ENCODE results near the gene AP3D1. TPM values are rescaled to one million over a fixed set of nuclear protein-coding genes. Genes with fewer than 3 reads are reported as not detected.
"Not testable (repeated sequence)": the region's sequence is repeated elsewhere in the genome, so short reads cannot be mapped to it uniquely, and the experiment has no call there.

Gene AP3D1
- polyA plus RNA-seq, 4 donors, result 96.5 to 124 (median 111) TPM

DNA sequence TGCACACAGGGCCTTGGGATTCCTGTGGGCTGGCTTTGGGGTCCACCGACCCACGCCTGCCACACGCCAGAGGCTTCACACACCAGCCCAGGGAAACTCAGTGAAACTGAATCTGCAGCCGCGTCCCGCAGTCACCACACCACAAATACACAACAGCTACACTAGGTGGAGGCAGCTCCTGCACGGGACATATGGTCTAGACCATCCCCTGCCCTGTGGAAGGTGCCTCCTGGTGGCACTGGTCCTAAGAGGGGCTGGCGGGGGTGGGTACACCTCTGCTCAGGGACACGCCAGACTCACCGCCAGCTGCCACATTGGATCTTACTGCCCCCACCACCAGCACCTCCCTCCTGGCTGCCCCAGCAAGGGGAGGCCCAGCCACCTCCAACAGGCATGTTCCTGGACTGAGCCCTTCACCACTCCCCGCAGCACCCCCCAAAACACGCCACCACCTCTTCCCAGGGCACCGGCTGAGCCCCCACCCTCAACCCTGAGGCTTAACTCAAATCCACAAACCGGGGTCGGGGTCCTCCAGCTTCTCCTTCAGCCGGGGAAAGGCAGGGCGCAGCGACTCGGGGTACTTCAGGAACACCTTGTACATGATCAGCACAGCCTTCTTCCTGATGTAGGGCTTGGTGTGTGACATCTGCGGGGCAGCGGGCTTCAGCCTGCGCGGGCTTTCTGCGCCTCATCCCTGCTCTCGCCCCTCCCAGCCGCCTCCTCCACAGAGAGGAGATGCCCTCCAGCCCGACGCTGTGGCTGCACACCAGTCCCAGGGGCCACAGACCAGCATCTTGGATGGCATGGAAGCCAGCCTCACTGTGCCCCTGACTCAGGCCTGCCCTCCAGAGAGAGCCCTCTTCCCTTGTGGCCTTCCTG is 21.2 kb downstream of the AP3D1 start:
- DNase-seq (ENCODE audit: low read depth in 4 of 4, low spot score in 3 of 4), result no peak

DNA sequence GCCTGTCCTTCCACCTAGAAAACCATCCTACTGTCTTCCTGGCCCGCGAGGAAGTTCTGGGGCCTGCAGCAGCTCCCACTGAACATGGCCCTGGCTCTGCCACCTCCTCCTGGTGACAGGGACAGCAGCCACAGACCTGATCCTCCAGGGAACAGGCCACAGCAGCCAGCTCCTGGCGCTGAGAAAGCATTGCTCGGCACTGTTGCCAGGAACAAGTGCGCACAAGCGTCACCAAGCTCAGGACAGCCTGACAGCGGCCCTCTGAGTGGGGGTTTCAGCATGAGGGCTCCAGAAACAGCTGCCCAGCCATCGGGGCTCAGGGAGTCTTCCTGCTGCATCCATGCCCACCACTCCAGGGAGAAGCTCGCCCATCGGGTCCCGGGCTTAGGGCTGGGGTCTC is 21.9 kb downstream of the AP3D1 start:
- no peak for DNase-seq (ENCODE audit: low read depth in 4 of 4, low spot score in 3 of 4)

DNA sequence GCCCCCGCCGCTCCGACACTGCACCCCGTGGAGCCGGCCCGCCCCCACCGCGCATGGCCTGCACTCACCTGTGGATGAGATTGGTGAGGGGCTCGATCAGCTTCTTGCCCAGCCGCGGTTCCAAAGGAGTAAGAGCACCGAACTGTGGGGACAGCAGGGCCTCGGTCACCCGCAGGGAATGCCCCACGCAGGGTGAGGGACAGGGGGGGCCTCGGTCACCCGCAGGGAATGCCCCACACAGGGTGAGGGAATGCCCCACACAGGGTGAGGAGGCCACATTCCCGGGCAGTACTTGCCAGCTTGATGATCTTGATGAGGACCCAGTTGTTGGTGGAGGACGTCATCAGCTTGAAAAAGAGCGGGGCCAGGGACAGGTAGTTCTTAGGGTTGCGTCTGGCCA is 22.3 kb downstream of the AP3D1 start:
- DNase-seq (ENCODE audit: low read depth in 4 of 4, low spot score in 3 of 4), result no peak

DNA sequence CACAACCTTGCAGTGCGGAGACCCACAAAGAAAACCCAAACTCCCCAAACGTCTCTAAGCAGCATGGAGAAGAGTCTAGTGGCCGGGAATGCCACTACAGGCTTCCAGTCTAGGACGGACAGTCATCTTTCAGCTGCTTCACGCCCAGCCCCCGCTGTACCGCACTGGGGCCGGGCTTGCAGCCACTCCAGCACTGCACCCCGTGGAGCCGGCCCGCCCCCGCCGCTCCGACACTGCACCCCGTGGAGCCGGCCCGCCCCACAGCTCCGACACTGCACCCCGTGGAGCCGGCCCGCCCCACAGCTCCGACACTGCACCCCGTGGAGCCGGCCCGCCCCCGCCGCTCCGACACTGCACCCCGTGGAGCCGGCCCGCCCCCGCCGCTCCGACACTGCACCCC is 23.1 kb downstream of the AP3D1 start:
- not testable (repeated sequence) for DNase-seq (ENCODE audit: low read depth in 4 of 4, low spot score in 3 of 4)

DNA sequence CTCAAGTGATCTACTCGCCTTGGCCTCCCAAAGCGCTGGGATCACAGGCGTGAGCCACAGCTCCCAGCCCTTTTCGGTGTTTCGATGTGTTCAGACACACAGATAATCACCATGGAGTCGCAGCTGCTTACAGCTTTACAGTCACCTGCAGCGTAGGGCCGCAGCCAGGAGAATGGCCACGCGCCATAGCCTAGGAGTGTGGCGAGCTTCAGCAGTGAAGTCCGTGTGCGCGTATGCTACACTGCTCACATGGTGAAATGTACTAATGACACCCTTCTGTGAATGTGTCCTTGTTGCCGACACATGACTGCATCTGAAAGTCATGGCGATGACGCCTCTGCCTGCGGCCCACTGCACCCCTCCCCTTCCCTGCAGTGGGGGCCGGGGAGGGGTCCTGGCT is 23.6 kb downstream of the AP3D1 start:
- no peak for DNase-seq (ENCODE audit: low read depth in 4 of 4, low spot score in 3 of 4)

DNA sequence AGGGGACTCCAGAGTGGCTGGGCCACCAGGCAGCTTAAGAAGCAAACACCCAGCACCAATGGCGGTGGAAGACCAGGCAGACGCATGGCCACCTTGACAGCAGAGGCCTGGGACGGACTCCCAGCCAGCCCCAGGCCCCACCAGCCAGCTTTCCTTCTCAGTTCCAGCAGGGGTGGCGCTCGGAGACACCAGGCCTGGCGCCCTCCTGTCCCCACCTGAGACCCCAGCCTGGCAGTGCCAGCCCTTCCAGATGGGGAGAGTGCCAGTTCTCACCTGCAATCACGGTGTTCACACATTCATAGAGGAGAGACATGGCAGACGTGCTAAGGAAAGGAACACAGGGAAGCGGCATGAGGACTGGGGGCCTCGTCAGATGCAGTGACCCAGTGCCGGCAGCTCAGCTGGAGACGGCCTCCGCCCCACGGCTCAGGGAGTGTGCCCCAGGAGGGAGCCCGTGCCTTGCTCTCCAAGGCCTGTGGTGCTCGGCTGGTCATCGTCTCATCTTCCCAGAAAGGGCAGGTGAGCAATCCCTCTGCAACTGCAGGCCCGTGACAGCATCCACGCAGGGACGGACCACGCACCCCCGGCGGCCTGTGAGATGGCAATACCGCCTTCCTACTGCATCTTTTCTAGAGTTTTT is 24.4 kb downstream of the AP3D1 start:
- DNase-seq (ENCODE audit: low read depth in 4 of 4, low spot score in 3 of 4), result no peak

DNA sequence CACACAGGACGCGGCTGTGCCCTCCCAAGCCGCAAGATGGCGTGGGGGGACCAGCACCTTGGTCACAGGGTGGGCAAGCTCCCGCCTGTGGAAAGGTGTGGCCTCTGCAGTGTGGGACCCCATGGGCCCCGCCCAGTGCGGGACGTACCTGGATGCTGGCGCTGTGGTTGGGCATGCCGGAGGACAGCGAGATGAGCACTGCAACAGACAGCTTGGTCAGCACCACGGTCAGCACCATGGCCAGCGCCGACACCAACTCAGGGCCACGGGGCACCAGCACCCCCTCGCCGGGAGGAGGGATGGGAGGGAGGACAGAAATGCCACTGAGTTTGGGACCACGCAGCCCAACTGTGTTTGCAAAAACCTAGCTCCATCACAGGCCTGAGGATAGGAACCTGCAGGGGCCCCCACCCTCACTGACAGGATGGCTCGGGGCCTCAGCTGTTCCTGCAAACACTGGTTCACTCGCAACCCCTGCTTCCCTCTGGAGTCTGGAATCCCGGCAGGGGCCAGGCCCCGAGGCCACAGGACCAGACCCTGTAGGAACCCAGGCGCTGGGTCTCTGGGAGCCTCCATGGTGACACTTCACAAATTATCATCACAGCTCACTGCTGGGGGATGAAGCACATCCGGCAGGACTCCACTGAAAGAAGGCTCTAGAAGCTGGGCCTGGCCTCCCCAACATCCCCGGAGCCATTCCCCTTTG is 27.5 kb downstream of the AP3D1 start:
- DNase-seq (ENCODE audit: low read depth in 4 of 4, low spot score in 3 of 4), result no peak

DNA sequence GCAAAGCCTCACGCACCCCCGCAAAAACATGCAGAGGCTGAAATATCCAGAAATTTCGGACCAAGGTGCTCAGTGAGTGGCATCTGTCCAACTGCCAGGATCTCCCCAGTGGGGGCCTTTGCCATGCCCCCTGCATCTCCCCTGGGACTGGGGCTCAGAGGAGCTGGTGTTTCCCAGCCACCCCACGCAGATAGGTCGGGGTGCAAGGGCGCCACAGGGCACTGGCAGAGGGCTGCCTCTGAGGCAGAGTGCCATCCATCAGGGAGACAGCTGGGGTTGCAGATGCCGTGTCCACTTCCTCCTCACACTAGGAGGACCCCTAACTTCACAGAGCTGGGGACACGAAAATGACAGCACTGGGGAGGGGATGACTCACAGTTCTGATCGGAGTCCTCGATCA is 28.4 kb downstream of the AP3D1 start:
- no peak for DNase-seq (ENCODE audit: low read depth in 4 of 4, low spot score in 3 of 4)

DNA sequence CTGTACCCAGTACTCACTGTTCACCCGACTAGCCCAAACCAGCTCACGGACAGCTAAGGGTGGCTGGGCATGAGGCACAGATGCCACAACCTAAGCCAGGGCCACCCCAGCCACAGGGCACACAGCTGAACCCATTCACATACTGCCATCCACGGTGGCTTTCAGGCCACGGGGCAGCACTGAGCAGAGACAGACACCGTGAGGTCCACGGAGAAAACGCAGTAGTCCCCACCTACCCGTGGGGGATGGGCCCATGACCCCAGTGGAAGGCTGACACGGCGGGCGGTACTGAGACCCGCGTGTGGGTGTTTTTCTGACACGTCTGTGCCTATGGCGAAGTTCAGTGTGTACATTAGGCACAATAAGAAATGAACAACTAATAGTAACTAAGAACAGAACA is 29.1 kb downstream of the AP3D1 start:
- no peak for DNase-seq (ENCODE audit: low read depth in 4 of 4, low spot score in 3 of 4)

DNA sequence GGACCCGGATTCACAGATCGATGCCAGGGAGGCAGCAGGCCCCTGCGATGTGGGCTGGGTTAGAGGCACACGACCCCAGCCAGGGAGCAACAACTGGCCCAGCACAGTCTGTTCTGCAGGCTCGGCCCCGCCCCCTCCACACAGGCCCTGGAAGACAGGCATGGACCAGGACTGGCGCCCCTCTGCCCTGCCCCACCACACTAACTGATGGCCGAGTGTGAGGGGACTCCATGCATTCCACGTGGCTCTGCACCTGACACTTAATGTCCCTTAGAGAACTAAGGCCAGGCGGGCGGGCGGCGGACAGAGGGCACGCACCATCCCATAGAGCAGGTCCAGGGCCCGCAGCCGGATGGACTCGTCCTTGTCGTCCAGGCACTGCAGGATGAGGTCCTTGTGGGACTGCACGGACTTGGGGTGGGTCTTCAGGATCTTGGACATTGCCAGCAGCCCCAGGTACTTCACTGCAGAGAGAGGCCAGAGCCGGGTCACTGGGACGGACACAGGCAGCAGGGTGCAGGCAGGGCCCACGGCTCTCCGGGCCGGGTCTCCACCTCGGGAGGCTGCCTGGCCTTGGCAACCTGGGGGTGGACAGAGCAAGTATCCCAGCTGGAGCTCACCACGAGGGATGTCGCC is 29.8 kb downstream of the AP3D1 start:
- DNase-seq (ENCODE audit: low read depth in 4 of 4, low spot score in 3 of 4), result no peak

DNA sequence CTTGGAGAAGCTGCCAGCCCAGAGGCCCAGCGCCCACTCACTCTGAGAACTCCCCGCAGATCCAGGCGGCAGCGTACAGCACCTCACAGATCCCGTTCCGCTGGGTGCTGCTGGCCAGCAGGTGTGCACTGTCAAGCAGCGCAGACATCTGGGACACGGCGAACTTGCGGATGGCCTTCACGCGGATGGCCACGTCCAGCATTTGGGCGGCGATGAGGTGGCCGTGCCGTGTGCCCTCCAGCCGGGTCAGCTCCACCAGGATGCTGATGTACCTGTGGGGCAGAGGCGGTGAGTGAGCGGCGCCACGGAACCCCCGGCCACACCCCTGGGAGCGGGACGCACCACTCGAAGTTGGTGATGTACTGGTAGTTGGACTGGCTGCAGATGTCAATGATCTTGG is 30.5 kb downstream of the AP3D1 start:
- DNase-seq (ENCODE audit: low read depth in 4 of 4, low spot score in 3 of 4), result no peak

DNA sequence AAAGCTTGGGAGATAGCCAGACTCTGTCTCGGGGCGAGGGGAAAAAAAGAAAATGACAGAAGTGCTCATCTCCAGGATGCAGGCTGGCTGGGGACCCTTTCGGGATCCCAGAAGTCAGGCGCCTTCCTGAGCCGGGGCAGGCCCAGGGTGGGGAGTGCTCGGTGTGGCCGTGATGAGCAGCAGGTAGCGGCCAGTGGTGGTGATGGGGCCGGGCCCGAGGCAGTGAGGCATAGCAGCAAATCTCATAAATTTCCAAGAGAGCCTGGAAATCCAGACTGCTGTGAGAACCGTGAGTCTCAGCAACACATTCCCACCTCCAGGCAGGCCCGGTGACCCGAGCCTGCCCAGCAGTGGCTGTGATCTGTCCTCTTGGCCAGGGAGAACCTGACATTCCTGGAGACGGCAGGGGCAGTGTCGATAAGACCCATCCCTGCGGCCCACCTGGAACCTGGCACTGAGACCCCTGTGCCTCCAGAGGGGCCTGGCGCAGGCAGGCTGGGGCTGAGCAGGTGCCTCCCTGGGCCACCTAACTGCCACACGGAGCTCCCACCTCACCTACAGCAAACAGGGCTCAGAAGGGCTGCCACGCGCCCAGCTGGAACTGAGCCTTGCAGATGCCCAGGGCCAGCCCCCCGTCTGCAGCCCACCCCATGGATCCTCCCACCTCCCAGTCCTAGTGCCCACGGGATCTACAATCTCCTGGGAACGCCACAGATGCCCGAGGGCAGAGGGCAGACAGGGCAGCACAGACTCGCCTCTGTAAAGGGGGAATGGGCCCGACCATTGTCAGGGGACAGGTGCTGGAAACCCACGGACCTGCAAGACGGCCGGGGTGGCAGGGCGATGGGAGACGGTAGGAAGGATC is 31.2 kb downstream of the AP3D1 start:
- no peak for DNase-seq (ENCODE audit: low read depth in 4 of 4, low spot score in 3 of 4)

DNA sequence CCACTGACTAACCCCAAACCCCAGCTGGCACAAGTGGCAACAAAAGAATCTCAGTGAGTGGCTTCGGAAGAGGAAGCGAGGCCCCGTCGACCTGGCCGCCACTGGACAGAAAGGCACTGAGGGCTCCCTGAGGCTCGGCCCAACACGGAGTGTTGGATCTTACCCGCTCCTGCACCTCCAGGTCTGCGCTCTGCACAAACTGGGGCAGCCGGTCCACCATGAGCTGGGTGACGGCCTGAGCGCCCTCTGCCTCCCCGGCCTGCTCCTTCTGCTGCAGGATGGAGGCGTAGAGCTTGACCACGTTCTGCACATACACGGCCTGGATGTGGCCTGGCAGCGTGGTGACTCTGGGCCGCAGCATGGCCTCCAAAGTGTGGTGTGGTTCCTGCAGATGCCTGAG is 32.9 kb downstream of the AP3D1 start:
- DNase-seq (ENCODE audit: low read depth in 4 of 4, low spot score in 3 of 4), result no peak

DNA sequence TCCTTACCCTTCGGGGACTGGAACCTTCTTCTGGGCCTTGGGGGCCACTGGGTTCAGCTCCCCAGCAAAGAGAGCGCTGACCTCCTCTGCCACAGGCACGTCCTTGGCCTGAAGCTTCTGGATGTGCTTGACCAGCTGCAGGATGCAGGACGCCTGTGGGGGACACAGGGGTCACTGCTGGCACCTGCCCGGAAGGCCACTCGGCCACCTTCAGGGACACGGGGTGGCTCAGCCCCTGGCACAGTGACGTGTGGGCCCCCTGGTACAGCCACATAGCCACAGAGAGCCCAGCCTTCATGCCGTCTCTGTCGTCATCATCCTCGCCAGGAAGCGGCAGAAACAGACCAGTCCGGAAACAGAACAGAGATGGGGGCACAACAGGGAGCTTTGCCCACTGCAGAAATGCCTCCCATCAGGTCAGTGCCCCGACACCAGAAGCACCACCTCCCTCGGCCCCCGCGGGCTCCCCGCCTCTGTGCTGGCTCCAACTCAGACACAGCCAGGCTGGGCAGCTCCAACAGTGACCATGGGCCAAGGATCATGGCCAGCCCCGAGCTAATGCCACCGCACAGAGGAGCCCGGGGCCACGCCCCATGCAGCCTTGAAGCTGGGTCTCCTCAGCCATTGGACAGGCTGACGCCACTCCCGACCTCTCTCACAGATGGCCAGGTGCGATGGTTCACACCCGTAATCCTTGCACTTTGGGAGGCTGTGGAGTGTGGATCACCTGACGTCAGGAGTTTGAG is 34.0 kb downstream of the AP3D1 start:
- no peak for DNase-seq (ENCODE audit: low read depth in 4 of 4, low spot score in 3 of 4)

DNA sequence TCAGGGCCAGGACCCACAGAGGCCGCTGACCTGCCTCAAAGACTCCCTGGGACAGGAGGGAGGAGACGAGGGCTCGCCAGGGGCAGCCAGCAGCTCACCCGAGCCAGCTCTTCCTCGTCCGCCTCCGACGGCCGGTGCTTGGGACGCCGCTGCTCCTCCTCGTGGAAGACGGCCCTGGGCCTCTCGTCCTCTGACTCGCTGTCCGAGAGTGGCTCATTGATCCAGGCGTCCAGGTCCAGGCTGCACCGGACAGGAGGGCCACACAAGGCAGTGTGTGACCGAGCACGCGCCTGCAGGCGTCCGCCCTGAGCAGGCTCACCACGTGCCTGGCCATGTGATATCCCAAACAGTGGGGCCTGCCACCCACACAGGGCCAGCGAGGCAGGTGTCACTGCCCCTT is 34.9 kb downstream of the AP3D1 start:
- no peak for DNase-seq (ENCODE audit: low read depth in 4 of 4, low spot score in 3 of 4)

DNA sequence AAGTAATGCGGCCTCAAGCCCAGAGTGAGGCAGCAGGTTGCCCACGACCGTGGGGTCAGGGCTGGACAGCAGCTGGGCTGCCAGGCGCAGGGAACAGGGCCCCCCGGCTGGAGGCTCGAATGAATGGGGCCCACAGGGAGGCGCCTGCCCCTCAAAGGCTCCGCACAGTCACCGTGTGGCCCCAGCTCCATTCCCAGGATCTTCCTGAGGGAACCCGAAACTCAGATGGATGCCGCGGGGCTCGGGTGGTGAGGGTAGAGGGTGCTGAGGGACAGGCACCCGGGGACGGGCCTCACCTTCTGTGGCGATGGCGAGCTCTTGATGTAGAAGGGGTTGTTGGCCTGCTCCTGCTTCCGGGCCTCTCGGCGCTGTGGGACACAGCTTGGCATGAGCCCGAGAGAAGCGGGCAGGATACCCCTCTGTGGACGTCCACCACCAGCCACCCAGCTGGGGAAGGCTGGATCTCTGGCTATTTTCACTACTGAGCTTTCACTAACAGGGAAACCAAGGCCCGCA is 35.4 kb downstream of the AP3D1 start:
- no peak for DNase-seq (ENCODE audit: low read depth in 4 of 4, low spot score in 3 of 4)

DNA sequence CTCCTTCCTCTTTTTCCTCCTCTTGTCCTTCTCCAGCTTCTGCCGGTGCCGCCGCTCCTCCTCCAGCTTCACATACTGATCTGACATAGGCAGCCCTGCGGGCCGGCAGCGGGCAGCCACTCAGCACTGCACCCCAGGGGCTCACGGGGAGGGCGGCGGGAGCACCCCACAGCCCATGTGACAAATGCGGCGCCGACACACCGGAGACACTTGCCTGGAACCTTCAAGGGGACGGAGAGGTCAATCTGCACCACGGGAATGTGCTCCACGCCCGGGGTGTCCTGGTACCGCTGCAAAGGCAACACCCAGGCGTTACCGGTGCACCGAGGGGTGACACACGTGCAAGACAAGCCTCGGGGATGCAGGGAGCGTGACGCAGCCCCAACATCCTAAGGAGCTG is 36.0 kb downstream of the AP3D1 start:
- no peak for DNase-seq (ENCODE audit: low read depth in 4 of 4, low spot score in 3 of 4)

DNA sequence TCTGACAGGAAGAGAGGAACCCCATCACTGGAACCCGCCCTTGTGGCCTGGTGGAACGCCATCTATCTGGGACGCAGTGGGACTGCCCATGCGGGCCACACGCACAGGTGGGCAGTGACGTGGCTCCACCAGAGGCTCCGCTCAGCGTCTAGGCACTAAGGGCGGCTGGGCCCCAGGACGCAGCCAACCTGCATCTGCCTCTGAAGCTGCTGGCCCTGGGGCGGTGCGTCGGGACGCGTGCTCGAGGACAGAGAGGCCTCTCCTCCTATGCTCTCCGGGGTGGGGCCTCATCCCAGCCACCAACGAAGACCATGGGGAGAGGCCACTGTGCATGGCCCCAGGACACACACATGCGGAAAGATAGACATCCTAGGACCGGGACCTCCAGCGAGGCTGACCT is 36.5 kb downstream of the AP3D1 start:
- DNase-seq (ENCODE audit: low read depth in 4 of 4, low spot score in 3 of 4), result no peak

DNA sequence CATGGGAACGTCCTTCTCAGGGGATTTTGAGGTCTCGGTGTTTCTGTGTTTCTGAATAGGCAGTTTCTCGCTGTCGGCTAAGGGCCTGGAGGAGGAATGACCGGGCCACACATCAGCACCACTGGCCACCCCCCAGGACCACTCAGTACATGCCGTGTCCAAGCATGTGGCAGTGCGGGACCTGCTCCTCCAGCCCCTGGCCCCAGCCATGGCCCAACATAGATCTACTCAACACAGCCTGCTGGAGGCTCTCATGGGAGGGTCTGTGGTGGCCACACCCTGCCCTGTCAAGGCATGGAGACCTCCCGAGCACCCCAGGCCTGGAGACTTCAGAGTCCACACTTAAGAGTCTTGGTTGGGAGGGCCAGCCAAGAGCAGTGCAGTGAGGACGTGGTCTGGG is 37.1 kb downstream of the AP3D1 start:
- DNase-seq (ENCODE audit: low read depth in 4 of 4, low spot score in 3 of 4), result no peak

Measured in right renal pelvis (tissue), 4 donors.